Natural killer cell (primary cell): ENCODE results near the gene PNKP. TPM values are rescaled to one million over a fixed set of nuclear protein-coding genes. Genes with fewer than 3 reads are reported as not detected.

Experiments used
- ATAC-seq, 3 donors: fragments of 150-1000 bp in 2 of 3; fragments of 200-7000 bp in 1 of 3; cut with Tn5 transposase; 1 replicate in 1 of 3; 2 replicates in 2 of 3; pipeline ENCODE4 v1.10.0; 2021; ENCODE audit warnings: mild to moderate bottlenecking in 2 of 3, moderate library complexity in 2 of 3
- DNase-seq, 2 donors: peaks; one replicate each; pipeline versions ENCODE4 v3.0.0 to v3.0.0-alpha.2; 2013 to 2021; ENCODE audit warnings: mixed read lengths in 1 of 2
- H3K27ac ChIP-seq: one replicate; pipeline ENCODE4 v1.5.1; 2013; ENCODE audit warnings: mild to moderate bottlenecking, low read length
- H3K27me3 ChIP-seq: one replicate; pipeline ENCODE4 v1.6.1; 2013; ENCODE audit warnings: low read length; ENCODE audit not compliant: control insufficient read depth, insufficient read depth
- H3K36me3 ChIP-seq: one replicate; pipeline ENCODE4 v1.6.1; 2013; ENCODE audit warnings: low read length; ENCODE audit not compliant: control insufficient read depth, insufficient read depth
- H3K4me1 ChIP-seq: one replicate; pipeline ENCODE4 v1.6.1; 2013; ENCODE audit warnings: low read length; ENCODE audit not compliant: control insufficient read depth, insufficient read depth
- H3K4me3 ChIP-seq: one replicate; pipeline ENCODE4 v1.5.1; 2013; ENCODE audit warnings: low read length
- H3K9me3 ChIP-seq: one replicate; pipeline ENCODE4 v1.6.1; 2013; ENCODE audit warnings: low read length; ENCODE audit not compliant: control insufficient read depth, insufficient read depth
- H3K27ac Mint-ChIP-seq, 2 donors: one replicate each; pipeline ENCODE4 v1.8.0; 2022; ENCODE audit warnings: mild to moderate bottlenecking in 2 of 2, mixed read lengths in 2 of 2, moderate library complexity in 1 of 2
- H3K27me3 Mint-ChIP-seq, 2 donors: one replicate each; pipeline ENCODE4 v1.8.0; 2022; ENCODE audit warnings: low read depth in 2 of 2, mixed read lengths in 2 of 2
- H3K36me3 Mint-ChIP-seq: one replicate; pipeline ENCODE4 v1.8.0; 2022; ENCODE audit warnings: mixed read lengths
- H3K4me1 Mint-ChIP-seq, 2 donors: one replicate each; pipeline ENCODE4 v1.8.0; 2022; ENCODE audit warnings: mixed read lengths in 2 of 2
- H3K4me3 Mint-ChIP-seq: one replicate; pipeline ENCODE4 v1.8.0; 2022; ENCODE audit warnings: mild to moderate bottlenecking, moderate library complexity, mixed read lengths
- H3K9me3 Mint-ChIP-seq, 2 donors: one replicate each; pipeline ENCODE4 v1.8.0; 2022; ENCODE audit warnings: mixed read lengths in 2 of 2
- CTCF ChIP-seq: fragments of 200-600 bp; IDR thresholded peaks from one replicate; pipeline ENCODE4 v1.8.0; 2022; ENCODE audit warnings: antibody characterized with exemption
- WGBS: methylation state at CpG from one replicate; pipeline ENCODE4 v1.1.7; 2013; ENCODE audit warnings: missing lambda C conversion rate; ENCODE audit not compliant: insufficient coverage; 5-methylcytosine and 5-hydroxymethylcytosine counted together
- intact Hi-C: fragments of 100-400 bp; cut with micrococcal nuclease; formaldehyde crosslinking; loops from one replicate; pipeline ENCODE4 v1.14.2; 2022
- total RNA-seq, 4 donors: library from RNA; stranded (reverse); fragments of 120-200 nt in 1 of 4; gene quantifications; one replicate each; pipeline versions ENCODE4 v1.2.3 to v1.2.4, GENCODE V29; 2013 to 2022

Gene PNKP
- total RNA-seq, 3 donors from 2014 or later (not counting 1 experiment from before 2014, with no cell fraction given): 228 to 253 (median 243) TPM

GRCh38 chr19:49816590-49816989 is 50.8 kb downstream of the PNKP start:
- intact Hi-C loops: no loop called here
- ATAC-seq (no peak), DNase-seq (no peak)
- Histone ChIP-seq H3K4me3 (no peak overlapping the region), H3K9me3 (no peaks in the 10 kb centered on the region), H3K27ac (peak overlapping the region; percentile 99), H3K4me1 (peaks cover 34% of the 10 kb centered on the region), H3K27me3 (no peaks in the 10 kb centered on the region), H3K36me3 (no peaks in the 10 kb centered on the region)
- 94% methylated on average over 14 of the region's 14 CpGs for WGBS
- H3K27ac Mint-ChIP-seq: peak overlapping the region; percentile 98
- H3K27me3 Mint-ChIP-seq: no peaks in the 10 kb centered on the region
- TF ChIP-seq CTCF: no peak
- no peaks in the 10 kb centered on the region for H3K9me3 Mint-ChIP-seq
- peak overlapping the region; percentile 45 for H3K4me3 Mint-ChIP-seq
- peaks cover 24 to 44% of the 10 kb centered on the region in 2 donors for H3K4me1 Mint-ChIP-seq
- no peaks in the 10 kb centered on the region for H3K36me3 Mint-ChIP-seq

GRCh38 chr19:49814010-49814409 is 53.4 kb downstream of the PNKP start:
- WGBS: 100% methylated on average over 1 of the region's 1 CpG
- H3K9me3 Mint-ChIP-seq: no peaks in the 10 kb centered on the region

GRCh38 chr19:49812997-49813861 is 54.1 kb downstream of the PNKP start, which contains the start of gene FUZ:
TSS of gene FUZ (minus strand) at chr19:49813292. CDS start at chr19:49813106, 186 bp downstream.
- peak within 1 kb of the TSS; percentile 95 to 97 for H3K27ac Mint-ChIP-seq
- Histone ChIP-seq H3K27ac (peak within 1 kb of the TSS; percentile 96), H3K36me3 (no peaks in the 10 kb centered on the region), H3K27me3 (no peaks in the 10 kb centered on the region), H3K4me1 (peaks cover 39% of the 10 kb centered on the region), H3K9me3 (no peaks in the 10 kb centered on the region), H3K4me3 (peak within 1 kb of the TSS; percentile 69)
- intact Hi-C loops: loop anchor here (1.0 to 2.0 kb wide), 3 partner anchors 46 to 77 kb away; partner anchors contain the start of genes AKT1S1, AP2A1 and TBC1D17
- peak within 1 kb of the TSS; percentile 93 for H3K4me3 Mint-ChIP-seq
- peaks cover 23 to 50% of the 10 kb centered on the region in 2 donors for H3K4me1 Mint-ChIP-seq
- WGBS: under 1% methylated on average over 38 of the region's 45 CpGs
- no peaks in the 10 kb centered on the region for H3K36me3 Mint-ChIP-seq
- H3K9me3 Mint-ChIP-seq: no peaks in the 10 kb centered on the region
- ATAC-seq (peak; percentile 57 to 85 (median 71)), DNase-seq (peak; percentile 88 to 98)
- H3K27me3 Mint-ChIP-seq: no peaks in the 10 kb centered on the region
- TF ChIP-seq CTCF: no peak

More at GRCh38 chr19:49814010-49814409, 53.4 kb downstream of the PNKP start:
- TF ChIP-seq CTCF: no peak
- DNase-seq (no peak), ATAC-seq (no peak)
- no peaks in the 10 kb centered on the region for H3K36me3 ChIP-seq
- H3K27me3 ChIP-seq: no peaks in the 10 kb centered on the region
- peak overlapping the region; percentile 95 to 97 for H3K27ac Mint-ChIP-seq
- H3K4me1 Mint-ChIP-seq: peaks cover 26 to 50% of the 10 kb centered on the region in 2 donors
- no peaks in the 10 kb centered on the region for H3K27me3 Mint-ChIP-seq
- no peaks in the 10 kb centered on the region for H3K9me3 ChIP-seq
- intact Hi-C loops: no loop called here
- peak overlapping the region; percentile 71 for H3K4me3 Mint-ChIP-seq
- H3K27ac ChIP-seq: peak overlapping the region; percentile 96
- H3K4me1 ChIP-seq: peaks cover 39% of the 10 kb centered on the region
- H3K36me3 Mint-ChIP-seq: no peaks in the 10 kb centered on the region
- H3K4me3 ChIP-seq: peak overlapping the region; percentile 13
